Posterior vena cava (tissue), 2 donors: ENCODE results near the gene PLEKHF1. TPM values are rescaled to one million over a fixed set of nuclear protein-coding genes. Genes with fewer than 3 reads are reported as not detected.

ENCODE experiments used
- DNase-seq: peaks from one replicate; pipeline ENCODE4 v3.0.0-alpha.2; 2020; ENCODE audit warnings: low spot score
- intact Hi-C, 2 donors: fragments of 100-400 bp; cut with DNase I; formaldehyde crosslinking; loops; one replicate each; pipeline versions ENCODE4 v1.14.1 to v1.14.2; 2022 to 2023
- total RNA-seq, 2 donors: library from RNA; stranded (reverse); fragmentation: NEBNext Ultra II Directional; extraction: Animal tissue kit (Norgen Biotek cat#: 25700); gene quantifications; one replicate each; pipeline ENCODE4 v1.2.1, GENCODE V29; 2021
- donor health status: DM: yes; HTN: yes; CAD: no.
- donor health status: DM: yes; HTN: yes; CAD: no.

PLEKHF1 gene
- total RNA-seq, 2 donors from 2014 or later = 20.7 to 21.0 TPM

- peak; percentile 76 for DNase-seq
- intact Hi-C loops = no loop called here
Observed at GRCh38 chr19:29673451-29674371, 8.4 kb downstream of the PLEKHF1 start.

DNA sequence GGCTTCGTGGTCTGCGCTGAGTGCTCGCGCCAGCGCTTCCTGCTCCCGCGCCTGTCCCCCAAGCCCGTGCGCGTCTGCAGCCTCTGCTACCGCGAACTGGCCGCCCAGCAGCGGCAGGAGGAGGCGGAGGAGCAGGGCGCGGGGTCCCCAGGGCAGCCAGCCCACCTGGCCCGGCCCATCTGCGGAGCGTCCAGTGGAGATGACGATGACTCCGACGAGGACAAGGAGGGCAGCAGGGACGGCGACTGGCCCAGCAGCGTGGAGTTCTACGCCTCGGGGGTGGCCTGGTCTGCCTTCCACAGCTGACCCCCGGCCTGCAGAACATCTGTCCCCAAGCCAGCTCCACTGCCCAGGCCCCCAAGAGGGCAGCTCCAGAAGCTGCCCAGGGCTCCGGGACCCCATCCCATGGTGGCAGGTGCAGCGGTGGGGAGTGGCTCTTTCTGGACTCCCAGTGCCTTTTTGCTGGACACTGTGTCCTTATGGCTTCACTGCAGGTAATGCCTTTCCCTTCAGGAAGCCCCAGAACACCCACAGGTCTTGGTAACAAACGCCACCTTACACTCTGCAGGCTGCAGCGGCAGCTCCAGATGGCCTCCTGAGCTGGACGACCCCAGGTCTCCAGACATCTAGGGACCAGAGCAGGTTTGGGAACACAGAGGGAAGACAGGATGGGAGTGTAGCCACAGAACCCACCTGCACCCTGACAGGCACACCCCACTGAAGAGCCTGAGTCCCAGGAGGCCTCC, 9.3 kb downstream of the PLEKHF1 start:
- intact Hi-C loops = no loop called here
- peak; percentile 61 for DNase-seq

GRCh38 chr19:29675120-29675649, 9.9 kb downstream of the PLEKHF1 start:
- intact Hi-C loops = no loop called here
- no peak for DNase-seq

- intact Hi-C loops = no loop called here
- peak; percentile 72 for DNase-seq
Observed at GRCh38 chr19:29675650-29676186, 10.5 kb downstream of the PLEKHF1 start.

- intact Hi-C loops = no loop called here
- DNase-seq = no peak
Observed at GRCh38 chr19:29676586-29676985, 11.3 kb downstream of the PLEKHF1 start.

GRCh38 chr19:29677001-29677817, 11.9 kb downstream of the PLEKHF1 start:
- peak; percentile 66 for DNase-seq
- intact Hi-C loops = no loop called here

GRCh38 chr19:29678484-29679106, 13.3 kb downstream of the PLEKHF1 start:
- intact Hi-C loops = no loop called here
- peak; percentile 91 for DNase-seq

- DNase-seq = peak; percentile 54
- intact Hi-C loops = no loop called here
Observed at GRCh38 chr19:29679598-29680210, 14.4 kb downstream of the PLEKHF1 start.

GRCh38 chr19:29680447-29680846, 15.2 kb downstream of the PLEKHF1 start:
- intact Hi-C loops = no loop called here
- DNase-seq = peak; percentile 86

DNA sequence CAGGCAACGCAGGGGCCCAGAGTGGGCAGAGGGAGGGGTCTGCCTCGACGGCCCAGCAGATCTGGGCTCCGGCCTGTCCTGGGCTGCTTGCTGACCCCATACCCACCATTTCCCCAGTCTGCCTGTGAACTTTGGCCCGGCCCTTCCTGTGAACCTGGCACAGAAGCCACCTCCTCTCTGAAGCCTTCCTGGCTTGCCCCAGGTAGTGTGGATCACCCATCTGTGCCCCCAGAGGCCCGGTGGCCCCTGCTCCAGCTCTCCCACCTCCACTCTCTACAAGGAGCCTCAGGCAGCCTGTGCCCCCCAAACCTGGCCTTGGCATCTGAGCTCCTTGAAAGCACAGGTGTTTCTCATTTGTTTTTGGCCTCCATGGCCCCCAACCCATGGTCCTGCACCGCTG, 15.7 kb downstream of the PLEKHF1 start:
- DNase-seq = peak; percentile 74
- intact Hi-C loops = no loop called here

DNA sequence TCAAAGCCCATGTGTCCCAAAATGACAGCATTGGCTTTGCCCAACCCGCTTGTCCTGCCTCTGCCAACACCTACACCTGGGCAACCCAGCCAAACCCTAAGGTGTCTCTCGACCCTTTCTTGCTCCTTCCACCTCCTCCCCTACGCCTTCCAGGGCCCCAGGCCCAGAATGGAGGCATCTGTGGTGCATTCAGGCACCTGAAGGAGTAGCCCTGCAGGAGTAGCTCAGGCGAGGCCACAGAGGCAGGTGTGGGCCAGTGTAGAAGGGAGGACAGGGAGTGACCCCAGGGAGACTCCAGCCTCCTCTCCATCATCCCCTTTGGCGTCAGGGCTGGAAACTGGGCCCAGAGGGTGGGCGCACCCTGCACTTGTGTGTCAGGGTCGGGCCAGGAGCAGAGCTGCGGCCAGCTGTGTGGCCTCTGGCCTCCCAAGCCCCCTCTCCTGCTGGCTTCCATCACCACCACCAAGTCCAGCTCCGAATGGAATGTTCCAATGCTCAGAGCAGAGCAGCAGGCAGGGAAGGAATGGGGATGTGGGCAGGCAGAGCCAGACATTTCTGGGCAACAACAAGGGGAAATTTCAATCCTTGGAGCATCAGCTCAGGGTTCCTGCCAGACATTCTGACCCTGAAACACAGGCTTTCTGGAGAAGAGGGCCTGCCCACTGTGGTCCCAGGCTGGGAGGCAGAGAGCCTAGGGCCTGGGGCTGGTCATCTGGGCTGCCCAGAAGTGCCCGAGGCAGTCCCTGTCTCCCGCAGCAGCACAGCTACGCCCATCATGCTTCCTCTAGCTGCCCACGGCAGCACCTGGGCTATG, 16.4 kb downstream of the PLEKHF1 start:
- peak; percentile 80 for DNase-seq
- intact Hi-C loops = no loop called here

DNA sequence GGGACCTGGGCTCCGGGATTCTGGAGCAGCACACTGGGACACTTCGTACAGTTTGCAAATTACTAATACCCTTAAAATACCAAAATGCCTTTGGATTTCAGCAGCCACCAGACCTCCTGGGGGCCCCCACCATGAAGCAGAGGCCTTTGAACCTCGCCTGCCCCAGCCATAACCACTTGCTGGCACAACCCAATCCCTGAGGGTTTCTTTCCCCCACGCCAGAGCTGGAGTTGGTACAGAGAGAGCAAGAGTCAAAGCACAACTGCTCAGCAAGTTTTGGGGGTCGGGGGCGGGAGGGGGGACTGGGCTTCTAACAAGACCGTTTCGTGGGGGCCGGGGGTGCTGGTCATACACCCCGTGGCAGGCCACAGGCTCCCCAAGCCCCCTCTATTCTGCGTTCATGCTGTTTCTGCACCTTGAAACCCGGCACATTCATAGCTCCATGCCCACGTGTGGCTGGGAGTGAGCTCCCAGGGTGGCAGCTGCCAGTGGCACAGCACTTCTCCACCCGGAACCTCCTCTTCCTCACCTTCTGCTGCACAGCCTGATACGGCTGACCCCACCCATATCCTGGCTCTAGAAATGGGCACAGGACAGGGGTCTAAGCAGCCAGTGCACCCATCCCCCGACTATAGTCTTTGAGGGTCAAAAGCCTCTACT, 17.1 kb downstream of the PLEKHF1 start:
- intact Hi-C loops = no loop called here
- DNase-seq = peak; percentile 64

DNA sequence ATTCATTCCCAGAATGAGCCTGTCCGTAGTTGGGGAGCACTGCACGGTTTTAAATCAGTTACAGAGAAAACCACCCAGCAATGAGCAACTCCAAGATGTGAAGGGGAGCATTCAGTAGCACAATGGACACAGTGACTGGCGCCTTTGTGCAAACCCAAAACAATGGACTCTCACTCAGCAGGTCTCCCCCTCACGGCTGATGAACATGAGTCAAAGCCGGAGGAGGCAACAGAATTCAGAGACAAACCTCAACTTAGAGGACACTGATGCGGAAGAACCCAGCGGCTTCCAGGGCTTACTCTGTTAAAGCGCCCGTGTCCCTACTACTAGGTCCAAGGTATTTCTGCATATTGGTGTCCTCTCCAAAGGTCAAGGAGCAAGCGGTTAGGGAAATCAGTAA, 17.7 kb downstream of the PLEKHF1 start:
- no peak for DNase-seq
- intact Hi-C loops = no loop called here

GRCh38 chr19:29685326-29685725, 20.1 kb downstream of the PLEKHF1 start:
- peak; percentile 45 for DNase-seq
- intact Hi-C loops = no loop called here

DNA sequence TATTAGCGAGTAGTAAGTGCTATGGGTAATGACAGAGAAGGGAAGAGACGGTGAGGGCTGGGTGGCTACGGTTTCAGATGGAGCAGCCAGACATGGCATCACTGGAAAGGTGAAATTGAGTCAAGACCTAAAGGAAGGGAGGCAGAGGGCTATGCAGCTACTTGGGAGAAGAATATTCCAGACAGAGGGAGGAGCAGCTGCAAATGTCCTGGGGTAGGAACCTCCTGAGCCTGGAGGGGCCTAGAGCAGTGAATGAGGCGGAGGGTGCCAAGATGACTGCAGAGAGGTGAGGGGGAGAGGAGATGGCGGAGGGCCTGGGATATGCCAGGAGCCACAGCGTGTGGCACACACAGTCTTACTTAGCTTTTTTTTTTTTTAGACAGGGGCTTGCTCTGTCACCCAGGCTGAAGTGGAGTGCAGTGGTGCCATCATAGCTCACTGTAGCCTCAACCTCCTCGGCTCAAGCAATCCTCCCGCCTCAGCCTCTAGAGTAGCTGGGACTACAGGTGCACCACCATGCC, 21.1 kb downstream of the PLEKHF1 start:
- intact Hi-C loops = no loop called here
- DNase-seq = peak; percentile 63

GRCh38 chr19:29687244-29687896, 22.1 kb downstream of the PLEKHF1 start:
- DNase-seq = peak; percentile 92
- intact Hi-C loops = no loop called here
